Skin epidermis (tissue), 12 donors: ENCODE data around the gene ACSS1.

Experiments
- H3K27ac ChIP-seq, 21 experiments: fragments of 200-600 bp; sonication (generic) in 11 of 21; one replicate each; pipeline ENCODE4 v1.5.0; 2020; ENCODE audit warnings: mild to moderate bottlenecking in 3 of 21, inconsistent platforms in 2 of 21, moderate library complexity in 2 of 21
- H3K4me3 ChIP-seq, 7 experiments: fragments of 200-600 bp; sonication (generic) in 2 of 7; one replicate each; pipeline ENCODE4 v1.5.0; 2020; ENCODE audit warnings: inconsistent platforms in 2 of 7, mild to moderate bottlenecking in 2 of 7, moderate library complexity in 1 of 7

Gene ACSS1

GRCh38 chr20:24987873-24988835 lies 69.8 kb downstream of the ACSS1 start:
- H3K4me3 ChIP-seq, result no peak overlapping the region
- peak overlapping the region in 1 of 21 experiments; percentile 42 for H3K27ac ChIP-seq

- Histone ChIP-seq H3K4me3 (no peak overlapping the region), H3K27ac (no peak overlapping the region)
Measured at GRCh38 chr20:24987244-24987643, 70.7 kb downstream of the ACSS1 start.

- no peak overlapping the region for H3K4me3 ChIP-seq
- peak overlapping the region in 1 of 21 experiments; percentile 25 for H3K27ac ChIP-seq
Measured at GRCh38 chr20:24986436-24987015, 71.4 kb downstream of the ACSS1 start.

DNA sequence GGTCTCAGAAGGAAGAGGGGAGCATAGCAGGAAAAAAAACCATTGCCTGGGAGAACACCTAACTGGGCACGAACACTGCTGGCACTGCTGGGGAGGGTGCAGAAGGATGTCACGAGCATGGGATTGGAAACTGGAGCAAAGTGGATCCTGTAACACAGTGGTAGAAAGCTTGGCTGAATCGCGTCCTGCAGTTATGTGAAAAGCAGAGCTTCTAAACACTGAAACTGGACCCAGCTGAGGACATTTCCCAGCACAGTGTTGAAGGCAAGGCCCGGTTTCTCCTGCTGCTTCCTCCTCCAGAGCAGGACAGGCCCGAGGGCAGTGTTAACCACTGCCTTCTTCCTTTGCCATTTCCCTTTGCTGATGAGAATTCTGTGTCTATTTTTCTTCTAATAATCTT lies 72.1 kb downstream of the ACSS1 start:
- H3K4me3 ChIP-seq, result no peak overlapping the region
- peak overlapping the region in 2 of 21 experiments; percentile 0 to 33 for H3K27ac ChIP-seq

DNA sequence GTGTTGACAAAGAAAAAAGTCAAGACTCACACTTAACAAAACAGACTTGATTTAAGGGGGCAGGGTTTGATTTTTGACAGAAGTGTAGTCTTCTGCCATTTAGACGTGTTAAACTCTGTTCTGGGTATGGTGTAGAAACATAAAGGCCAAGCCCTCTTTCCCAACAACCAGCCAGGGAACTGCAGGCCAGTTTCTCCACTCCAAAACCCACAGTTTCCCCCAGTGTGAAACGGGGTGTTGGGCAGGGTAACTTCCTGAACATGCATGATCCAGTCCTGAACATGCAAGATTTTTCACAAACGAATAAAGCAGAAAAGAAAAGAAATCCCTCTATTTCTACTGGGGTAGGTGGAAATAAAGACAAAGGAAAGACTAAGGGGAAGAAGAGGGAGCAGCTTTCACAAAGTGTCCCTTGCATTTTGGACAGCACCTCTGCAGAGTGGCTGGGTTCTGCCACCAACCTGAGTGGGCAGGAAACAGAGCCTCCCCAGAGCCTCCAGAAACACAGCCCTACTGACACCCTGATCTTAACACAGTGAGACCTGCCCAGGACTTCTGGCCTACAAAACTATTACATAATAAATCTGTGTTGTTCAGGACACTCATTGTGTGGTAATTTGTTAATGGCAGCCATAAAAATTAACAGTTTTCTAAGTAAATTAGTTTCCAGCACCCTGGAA lies 72.8 kb downstream of the ACSS1 start:
- H3K4me3 ChIP-seq, result no peak overlapping the region
- H3K27ac ChIP-seq, result peak overlapping the region in 3 of 21 experiments; percentile 0 to 33 (median 27)

DNA sequence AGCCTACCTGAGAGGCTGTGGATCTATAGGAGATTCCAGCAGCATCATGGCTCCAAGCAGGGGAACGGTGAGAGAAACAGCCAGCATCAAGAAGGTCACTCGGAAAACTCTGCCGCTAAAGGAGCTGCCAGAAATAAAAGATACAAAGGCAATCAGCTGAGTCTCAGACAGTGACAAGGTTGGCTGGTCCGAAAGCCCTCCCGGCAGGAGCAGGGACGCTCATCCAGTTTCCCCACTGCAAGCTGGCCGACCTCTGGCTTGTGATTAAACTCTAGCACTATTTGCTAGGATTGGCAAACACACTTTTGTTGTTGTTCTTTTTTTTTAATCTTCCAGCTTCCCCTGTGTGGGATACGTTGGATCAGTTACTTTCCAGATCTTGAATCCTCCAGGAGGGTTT lies 74.0 kb downstream of the ACSS1 start:
- Histone ChIP-seq H3K4me3 (no peak overlapping the region), H3K27ac (no peak overlapping the region)

GRCh38 chr20:24981790-24982189 lies 76.1 kb downstream of the ACSS1 start:
- Histone ChIP-seq H3K27ac (peak overlapping the region in 1 of 21 experiments; percentile 33), H3K4me3 (no peak overlapping the region)

GRCh38 chr20:24981282-24981681 lies 76.7 kb downstream of the ACSS1 start:
- H3K27ac ChIP-seq, result peak overlapping the region in 2 of 21 experiments; percentile 1 to 33

DNA sequence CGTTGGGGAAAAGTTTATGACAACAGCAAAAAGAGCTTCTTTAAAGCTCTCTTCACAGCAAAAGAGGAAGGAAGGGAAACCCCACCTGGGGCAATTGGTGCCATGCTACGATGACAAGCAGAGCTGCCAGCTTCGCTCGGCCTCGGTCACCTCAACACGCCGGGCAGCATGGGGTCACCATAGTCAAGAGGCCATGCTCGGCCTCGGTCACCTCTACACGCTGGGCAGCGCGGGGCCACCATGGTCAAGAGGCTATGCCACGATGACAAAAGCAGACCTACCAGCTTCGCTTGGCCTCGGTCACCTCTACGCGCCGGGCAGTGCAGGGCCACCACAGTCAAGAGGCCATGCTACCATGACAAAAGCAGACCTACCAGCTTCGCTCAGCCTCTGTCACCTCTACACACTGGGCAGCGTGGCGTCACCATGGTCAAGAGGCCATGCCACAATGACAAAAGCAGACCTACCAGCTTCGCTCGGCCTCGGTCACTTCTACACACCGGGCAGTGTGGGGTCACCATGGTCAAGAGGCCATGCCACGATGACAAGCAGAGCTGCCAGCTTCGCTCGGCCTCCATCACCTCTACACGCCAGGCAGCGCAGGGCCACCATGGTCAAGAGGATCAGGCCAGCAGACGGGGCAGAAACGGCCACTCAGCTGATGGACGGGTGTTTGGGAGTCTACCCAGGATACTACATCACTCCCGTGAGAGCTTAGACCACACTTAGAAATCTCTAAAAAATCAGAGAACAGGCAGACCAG lies 77.5 kb downstream of the ACSS1 start:
- Histone ChIP-seq H3K27ac (peak overlapping the region in 2 of 21 experiments; percentile 1 to 33), H3K4me3 (no peak overlapping the region)

More at GRCh38 chr20:24981282-24981681, 76.7 kb downstream of the ACSS1 start:
- no peak overlapping the region for H3K4me3 ChIP-seq

GRCh38 chr20:24979036-24979960 lies 78.6 kb downstream of the ACSS1 start:
- Histone ChIP-seq H3K4me3 (no peak overlapping the region), H3K27ac (no peak overlapping the region)

DNA sequence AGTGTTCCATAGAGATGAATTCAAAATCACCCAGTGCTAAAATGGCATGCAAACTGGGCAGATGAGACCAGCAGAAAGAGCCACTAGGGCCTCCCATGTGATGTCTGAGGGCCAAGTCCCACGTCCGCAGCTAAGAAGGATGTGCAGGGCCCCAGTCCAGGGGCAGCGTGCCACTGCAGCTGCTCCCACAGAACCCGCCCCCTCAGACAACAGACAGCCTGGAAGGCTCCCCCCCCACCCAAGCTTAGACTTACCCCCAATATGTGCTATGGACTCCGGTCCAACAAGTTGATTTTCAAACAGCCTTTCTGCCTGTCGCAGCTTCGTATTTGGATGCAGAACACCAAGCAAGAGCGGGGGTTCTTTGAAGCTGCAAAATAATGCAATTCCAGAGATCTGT lies 79.4 kb downstream of the ACSS1 start:
- Histone ChIP-seq H3K4me3 (no peak overlapping the region), H3K27ac (no peak overlapping the region)

DNA sequence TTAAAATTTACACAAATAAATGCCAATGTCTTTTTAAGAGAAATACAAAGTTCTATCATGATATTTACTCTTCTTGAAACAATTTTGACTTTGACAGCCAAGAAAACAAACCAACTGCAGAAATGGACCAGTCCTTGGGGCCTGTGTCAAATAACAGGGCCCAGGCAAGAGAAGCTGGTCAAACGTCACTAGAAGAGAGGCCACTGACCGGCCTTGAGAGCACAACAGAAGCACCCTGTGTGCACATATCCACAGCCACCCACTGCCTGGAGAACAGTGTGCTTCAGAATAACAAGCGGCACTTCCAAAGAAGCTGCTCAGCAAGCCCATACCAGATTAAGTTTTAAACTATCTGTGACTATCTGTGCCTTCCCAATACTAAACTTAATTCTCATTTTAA lies 80.1 kb downstream of the ACSS1 start:
- Histone ChIP-seq H3K27ac (peak overlapping the region in 1 of 21 experiments; percentile 25), H3K4me3 (no peak overlapping the region)

- H3K4me3 ChIP-seq, result no peak overlapping the region
- H3K27ac ChIP-seq, result peak overlapping the region in 1 of 21 experiments; percentile 25
Measured at GRCh38 chr20:24977336-24977735, 80.6 kb downstream of the ACSS1 start.

DNA sequence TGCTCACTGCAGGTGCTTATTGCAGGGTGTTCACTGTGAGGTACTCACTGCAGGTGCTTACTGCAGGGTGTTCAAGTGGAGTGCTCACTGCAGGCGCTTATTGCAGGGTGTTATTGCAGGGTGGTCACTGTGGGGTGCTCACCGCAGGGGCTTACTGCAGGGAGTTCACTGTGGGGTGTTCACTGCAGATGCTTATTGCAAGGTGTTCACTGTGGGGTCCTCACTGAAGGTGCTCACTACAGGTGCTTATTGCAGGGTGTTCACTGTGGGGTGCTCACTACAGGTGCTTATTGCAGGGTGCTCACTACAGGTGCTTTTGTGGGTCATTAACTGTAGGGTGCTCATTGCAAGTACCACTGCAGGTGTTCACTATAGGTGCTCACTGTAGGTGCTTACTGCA lies 85.6 kb downstream of the ACSS1 start:
- Histone ChIP-seq H3K4me3 (no peak overlapping the region), H3K27ac (no peak overlapping the region)

DNA sequence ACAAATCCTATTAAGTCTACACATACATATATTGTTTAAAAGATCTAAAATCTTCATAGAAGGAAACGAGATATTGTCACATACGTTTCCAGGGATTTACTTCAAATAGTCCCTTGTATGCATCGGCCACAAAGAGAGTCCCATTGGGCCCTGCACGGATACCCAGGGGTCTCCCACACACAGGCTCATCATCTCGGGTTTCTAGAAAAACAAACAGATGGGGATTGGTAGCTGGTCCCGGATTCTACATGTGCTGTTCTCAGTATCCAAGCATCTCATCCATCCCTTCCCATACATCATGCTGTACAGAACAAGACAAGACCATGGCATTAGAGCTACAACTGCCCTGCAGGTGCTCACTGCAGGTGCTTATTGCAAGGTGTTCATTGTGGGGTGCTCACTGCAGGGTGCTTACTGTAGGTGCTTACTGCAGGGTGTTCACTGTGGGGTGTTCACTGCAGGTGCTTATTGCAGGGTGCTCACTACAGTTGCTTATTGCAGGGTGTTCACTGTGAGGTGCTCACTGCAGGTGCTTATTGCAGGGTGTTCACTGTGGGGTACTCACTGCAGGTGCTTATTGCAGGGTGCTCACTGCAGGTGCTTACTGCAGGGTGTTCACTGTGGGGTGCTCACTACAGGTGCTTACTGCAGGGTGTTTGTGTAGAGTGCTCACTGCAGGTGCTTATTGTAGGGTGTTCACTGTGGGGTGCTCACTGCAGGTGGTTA lies 86.4 kb downstream of the ACSS1 start:
- Histone ChIP-seq H3K4me3 (no peak overlapping the region), H3K27ac (no peak overlapping the region)

DNA sequence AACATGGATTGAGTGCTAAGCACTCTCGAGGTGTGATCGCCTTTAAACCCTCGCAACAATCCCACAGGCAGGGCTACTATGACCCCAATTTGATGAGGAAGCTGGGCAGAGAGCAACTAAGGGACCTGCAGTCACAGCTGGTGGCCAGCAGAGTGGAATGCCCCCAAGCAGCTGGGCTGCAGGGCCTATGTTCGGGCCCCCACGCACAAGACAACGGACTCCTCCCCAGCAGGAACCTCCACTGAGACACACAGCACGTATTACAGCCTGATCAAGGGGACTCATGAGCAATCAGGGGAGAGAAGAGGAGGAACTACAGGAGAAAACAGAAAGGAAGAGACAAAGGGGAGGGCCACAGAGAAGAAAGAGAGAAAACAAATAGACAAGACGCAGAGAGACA lies 87.2 kb downstream of the ACSS1 start:
- Histone ChIP-seq H3K27ac (no peak overlapping the region), H3K4me3 (no peak overlapping the region)

GRCh38 chr20:24970030-24970553 lies 87.8 kb downstream of the ACSS1 start:
- Histone ChIP-seq H3K4me3 (no peak overlapping the region), H3K27ac (no peak overlapping the region)
